CD4-positive, alpha-beta T cell treated with Interleukin-10 for 1 hour (primary cell): ENCODE data around the gene NPEPPS.
"Not testable (repeated sequence)": the region's sequence is repeated elsewhere in the genome, so short reads cannot be mapped to it uniquely, and the experiment has no call there.

Source experiments
- DNase-seq: peaks from one replicate; pipeline ENCODE4 v3.0.0-alpha.2; 2020

NPEPPS gene

DNA sequence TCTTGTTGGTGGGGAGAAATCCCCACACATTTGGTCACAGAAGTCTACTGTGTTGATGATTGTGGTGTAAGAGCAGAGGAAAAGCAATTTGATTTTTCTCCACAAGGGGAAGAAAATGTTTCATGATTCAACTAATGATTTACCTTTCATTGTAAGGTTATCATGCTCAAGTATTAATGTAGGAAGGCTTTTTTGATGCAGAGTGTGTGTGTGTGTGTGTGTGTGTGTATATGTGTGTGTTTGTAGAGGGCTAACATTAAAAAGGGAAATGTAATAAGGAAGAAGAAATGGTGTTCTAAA, 31.4 kb downstream of the NPEPPS start:
- not testable (repeated sequence) for DNase-seq

DNA sequence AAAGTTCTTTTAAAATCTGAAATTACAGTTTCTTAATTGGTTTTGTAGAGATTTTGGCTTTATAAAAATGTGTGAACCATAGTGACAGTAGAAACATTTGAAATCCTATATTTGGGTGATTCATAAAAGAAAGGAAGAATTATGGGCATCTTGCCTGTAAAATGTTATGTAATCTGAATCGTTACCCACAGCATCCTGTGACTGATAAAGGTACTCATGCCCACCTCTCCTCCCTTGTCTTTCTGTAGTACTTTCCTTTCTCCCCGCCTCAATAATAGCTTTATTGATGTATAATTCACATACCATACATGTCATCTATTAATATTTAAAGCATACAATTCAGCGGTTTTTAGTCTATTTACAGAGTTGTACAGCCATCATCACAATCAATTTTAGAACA, 36.4 kb downstream of the NPEPPS start:
- not testable (repeated sequence) for DNase-seq

DNA sequence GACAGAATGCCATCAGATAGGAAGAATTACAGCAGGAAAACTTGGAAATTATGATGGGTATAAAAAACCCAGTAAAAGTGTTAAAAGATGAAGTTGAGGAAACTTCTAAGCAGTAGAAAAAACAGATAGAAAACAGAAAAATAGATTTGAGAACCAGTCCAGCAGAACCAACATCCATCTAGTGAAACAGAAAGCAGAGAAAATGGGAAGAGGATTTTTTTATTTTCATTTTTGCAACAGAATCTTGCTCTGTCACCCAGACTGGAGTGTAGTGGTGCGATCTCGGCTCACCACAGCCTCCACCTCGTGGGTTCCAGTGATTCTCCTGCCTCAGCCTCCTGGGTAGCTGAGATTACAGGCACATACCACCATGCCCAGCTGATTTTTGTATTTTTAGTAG, 41.7 kb downstream of the NPEPPS start:
- DNase-seq: not testable (repeated sequence)

GRCh38 chr17:47582416-47582815, 51.5 kb downstream of the NPEPPS start:
- not testable (repeated sequence) for DNase-seq

DNA sequence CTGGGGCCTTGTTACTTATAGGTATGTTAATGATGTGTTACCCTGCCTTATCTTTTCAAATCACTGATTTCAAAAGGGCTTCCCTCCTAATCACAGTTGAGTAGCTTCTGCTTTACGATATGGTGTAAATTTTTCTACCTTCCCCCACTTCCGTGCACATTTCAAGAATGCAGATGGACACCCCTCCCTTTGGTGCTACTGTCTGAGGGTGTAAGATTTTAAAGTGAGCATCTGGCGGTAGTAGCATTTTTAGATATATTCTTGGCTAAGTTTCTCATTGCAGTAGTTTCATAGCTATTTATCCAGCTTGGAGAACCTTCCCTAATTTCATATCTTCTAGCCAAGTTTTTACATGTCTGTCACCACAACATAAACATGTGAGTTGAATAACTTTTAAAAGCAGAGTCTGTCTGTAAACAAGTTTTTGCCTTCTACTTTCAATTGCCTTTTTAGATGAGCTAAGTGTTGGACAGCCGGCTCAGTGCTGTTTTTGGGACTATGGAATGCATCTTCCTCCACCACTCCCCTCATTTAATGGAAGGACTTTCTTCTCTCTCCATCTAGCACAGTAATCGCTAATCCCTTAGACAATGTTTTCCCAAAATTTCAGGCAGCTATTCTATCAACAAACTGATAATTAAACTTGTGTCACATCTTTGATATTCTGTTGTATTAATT, 55.6 kb downstream of the NPEPPS start:
- not testable (repeated sequence) for DNase-seq

GRCh38 chr17:47593522-47593921, 62.6 kb downstream of the NPEPPS start:
- DNase-seq: not testable (repeated sequence)

DNA sequence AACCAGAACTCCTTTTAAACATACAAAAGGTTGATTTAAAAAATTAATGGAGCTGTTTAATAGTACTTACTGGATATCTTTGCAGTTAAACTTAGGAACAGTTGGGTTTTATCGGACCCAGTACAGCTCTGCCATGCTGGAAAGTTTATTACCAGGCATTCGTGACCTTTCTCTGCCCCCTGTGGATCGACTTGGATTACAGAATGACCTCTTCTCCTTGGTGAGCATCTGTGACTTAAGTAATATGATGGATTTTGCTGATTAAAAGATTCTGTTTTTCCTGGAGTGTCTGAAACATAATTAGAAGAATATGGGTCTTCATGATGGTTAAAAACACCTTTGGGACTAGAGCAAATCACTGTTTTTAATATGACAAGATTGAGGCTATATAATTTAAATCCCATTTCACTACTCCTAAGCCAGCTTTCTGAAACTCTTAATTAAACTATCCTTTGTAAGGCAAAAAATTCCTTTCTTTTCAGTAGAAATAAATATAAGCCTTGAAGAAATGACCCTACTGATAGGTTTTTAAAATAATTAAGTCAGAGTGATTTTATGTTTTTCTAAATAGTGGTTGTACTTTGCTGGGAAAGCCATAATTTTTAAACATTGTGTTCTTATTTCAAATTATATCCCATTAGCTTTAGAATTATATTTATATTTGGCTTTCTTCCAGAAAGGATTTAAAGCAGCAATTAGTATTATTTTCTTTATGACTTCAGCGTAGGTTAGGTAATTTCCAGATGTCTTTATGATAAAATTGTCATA, 73.1 kb downstream of the NPEPPS start:
- DNase-seq: no peak

GRCh38 chr17:47604598-47604927, 73.7 kb downstream of the NPEPPS start:
- DNase-seq: no peak

- no peak for DNase-seq
Observed at GRCh38 chr17:47605011-47605410, 74.1 kb downstream of the NPEPPS start.

DNA sequence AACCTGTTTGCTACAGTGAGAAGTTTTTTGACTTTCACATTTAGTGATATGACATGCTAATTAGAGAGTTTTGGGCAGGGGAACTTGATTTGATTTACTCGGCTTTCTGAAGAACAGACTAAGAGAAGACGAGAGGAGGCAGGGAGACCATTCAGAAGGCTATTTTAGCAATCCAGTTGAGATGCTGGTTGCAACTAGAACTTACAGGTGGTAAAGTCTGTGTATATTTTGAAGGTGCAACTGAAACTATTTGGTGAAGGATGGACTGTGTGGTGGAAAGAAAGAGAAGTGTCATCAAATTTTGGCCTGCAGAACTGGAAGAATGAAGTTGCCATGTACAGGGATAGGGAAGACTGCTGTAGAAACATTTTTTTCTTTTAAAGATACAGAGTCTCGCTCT, 76.6 kb downstream of the NPEPPS start:
- no peak for DNase-seq

- DNase-seq: no peak
Observed at GRCh38 chr17:47611372-47612350, 80.8 kb downstream of the NPEPPS start.

DNA sequence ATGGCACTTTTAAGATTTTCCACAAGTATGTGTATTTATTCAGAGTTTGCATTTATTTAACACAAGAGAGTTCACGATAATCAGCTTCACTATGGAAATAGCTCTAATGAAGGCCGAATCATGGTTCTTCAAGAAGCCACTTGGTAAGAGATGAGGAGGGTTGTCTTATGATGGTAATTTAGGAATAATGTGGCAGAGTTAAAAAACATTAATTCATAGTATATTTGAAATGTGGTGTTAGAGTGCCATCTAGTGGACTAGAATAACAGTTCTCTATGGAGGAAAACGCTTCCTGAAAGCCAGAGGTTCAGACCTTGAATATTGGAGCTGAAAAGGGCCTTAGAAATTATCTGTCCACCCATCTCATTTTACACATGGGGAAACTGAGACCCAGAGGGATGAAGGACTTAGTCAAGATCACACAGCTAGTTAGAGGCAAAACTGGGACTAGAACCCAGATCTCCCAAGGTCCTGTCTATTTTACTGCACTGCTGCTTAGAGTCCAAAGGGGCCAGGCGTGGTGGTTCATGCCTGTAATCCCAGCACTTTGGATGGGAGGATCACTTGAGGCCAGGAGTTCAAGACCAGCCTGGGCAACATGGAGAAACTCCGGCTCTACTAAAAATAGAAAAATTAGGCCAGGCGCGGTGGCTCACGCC, 85.0 kb downstream of the NPEPPS start:
- peak; percentile 65 for DNase-seq

DNA sequence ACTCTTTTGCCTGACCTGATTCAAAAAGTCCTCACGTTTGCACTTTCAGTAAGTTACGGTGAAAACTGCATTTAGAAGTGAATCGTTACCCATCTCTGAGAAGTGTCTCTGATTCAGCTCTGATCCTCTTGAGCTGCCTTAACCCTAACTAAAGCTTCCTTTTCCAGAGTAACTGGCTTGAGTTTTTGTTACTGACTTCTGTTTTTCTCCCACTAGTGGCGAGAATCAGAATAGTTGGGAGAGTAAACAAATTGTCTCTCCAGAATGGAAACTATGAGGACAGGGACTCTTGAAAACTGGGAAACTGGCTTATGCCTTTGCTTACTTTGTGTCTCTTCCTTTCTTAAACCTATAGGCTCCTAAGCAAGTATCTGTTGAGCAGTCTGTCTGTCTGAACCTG, 87.5 kb downstream of the NPEPPS start:
- DNase-seq: no peak

- no peak for DNase-seq
Observed at GRCh38 chr17:47620503-47621245, 89.8 kb downstream of the NPEPPS start.

GRCh38 chr17:47621293-47622179, 90.6 kb downstream of the NPEPPS start:
- DNase-seq: no peak

- no peak for DNase-seq
Observed at GRCh38 chr17:47622180-47622549, 91.3 kb downstream of the NPEPPS start.

- no peak for DNase-seq
Observed at GRCh38 chr17:47624727-47625068, 93.8 kb downstream of the NPEPPS start.

DNA sequence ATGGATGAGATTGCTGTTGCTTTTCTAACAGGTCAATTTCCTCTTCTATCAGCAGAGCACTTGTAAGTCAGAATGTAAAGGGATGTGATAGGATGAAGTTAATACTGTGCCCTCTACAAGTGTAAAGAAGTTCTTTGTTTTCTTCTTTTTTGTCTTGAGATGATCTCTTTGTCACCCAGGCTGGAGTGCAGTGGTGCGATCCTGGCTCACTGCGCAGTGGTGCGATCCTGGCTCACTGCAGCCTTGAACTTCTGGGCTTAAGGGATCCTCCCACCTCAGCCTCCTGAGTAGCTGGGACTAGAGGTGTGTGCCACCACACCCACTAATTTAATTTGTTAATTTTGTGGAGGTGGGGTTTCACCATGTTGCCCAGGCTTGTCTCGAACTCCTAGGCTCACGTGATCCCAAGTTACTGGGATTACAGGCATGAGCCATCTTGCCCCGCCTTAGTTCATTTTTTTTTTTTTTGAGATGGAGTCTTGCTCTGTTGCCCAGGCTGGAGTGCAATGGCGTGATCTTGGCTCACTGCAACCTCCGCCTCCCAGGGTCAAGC, 97.2 kb downstream of the NPEPPS start:
- DNase-seq: no peak

- no peak for DNase-seq
Observed at GRCh38 chr17:47629826-47630225, 98.9 kb downstream of the NPEPPS start.

DNA sequence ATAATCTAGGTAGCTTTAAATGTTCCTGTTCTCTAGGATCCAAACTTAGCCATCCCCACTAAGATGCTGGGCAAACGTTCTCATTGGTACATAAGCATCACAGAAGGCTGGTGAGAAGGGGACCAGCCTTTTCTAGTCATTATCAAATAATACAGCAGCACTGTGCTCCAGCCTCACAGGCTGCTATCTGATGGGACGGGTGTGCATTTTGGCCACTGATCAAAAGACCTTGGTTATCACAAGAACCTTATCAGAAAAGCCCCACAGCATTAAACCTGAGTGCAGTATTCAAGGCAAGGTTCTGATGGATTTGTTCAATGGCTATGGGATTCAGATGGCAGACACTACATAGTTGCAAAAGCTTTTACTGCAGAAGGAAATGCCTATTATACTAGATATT, 99.7 kb downstream of the NPEPPS start:
- DNase-seq: no peak

DNA sequence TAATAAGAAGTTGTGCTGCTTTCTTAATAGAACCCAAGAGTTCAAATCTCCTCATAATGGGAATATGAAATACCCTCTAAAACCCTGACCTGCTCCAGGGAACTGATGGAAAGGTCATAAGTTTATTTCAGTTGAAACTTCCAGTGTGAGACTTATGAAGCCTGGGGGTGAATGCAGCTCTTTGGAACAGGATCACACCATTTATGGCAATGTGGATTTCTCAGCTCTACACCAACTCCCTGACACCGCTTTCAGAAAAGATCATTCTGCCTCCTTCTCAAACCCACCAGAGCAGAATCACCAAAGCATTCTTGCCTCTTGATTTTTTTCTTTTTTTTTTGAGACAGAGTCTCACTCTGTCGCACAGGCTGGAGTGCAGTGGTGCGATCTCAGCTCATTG, 102.1 kb downstream of the NPEPPS start:
- DNase-seq: no peak
